C1 segment of cervical spinal cord (tissue), 14 donors: ENCODE data around the gene DENND6B.
"Not testable (repeated sequence)": the region's sequence is repeated elsewhere in the genome, so short reads cannot be mapped to it uniquely, and the experiment has no call there.

Source experiments
- DNase-seq, 14 donors: peaks; one replicate each; lab custom pipeline; 2025; lab: John Stamatoyannopoulos, UW

The DENND6B gene

DNA sequence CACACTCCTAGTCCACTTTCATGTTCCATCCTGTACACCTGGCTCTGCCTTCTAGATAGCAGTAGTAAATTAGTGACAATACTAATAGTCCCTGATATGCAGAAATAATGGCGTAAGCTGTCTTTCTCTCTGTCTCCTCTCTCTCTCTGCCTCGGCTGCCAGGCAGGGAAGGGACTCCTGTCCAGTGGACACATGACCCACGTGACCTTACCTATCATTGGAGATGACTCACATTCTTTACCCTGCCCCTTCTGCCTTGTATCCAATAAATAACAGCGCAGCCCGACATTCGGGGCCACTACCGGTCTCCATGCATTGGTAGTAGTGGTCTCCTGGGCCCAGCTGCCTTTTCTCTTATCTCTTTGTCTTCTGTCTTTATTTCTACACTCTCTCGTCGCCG lies 53.0 kb downstream of the DENND6B start:
- DNase-seq: not testable (repeated sequence)

DNA sequence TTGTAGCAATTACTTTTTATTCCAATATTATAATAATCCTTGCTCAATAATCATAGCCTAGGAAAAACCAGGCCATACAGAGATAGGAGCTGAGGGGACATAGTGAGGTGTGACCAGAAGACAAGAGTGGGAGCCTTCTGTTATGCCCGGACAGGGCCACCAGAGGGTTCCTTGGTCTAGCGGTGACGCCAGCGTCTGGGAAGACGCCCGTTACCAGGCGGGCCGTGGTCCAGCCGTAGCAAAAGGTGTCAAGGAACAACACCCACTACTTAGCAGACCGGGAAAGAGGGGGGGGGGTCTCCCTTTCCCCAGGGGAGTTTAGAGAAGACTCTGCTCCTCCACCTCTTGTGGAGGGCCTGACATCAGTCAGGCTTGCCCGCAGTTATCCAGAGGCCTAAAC lies 53.5 kb downstream of the DENND6B start:
- not testable (repeated sequence) for DNase-seq

DNA sequence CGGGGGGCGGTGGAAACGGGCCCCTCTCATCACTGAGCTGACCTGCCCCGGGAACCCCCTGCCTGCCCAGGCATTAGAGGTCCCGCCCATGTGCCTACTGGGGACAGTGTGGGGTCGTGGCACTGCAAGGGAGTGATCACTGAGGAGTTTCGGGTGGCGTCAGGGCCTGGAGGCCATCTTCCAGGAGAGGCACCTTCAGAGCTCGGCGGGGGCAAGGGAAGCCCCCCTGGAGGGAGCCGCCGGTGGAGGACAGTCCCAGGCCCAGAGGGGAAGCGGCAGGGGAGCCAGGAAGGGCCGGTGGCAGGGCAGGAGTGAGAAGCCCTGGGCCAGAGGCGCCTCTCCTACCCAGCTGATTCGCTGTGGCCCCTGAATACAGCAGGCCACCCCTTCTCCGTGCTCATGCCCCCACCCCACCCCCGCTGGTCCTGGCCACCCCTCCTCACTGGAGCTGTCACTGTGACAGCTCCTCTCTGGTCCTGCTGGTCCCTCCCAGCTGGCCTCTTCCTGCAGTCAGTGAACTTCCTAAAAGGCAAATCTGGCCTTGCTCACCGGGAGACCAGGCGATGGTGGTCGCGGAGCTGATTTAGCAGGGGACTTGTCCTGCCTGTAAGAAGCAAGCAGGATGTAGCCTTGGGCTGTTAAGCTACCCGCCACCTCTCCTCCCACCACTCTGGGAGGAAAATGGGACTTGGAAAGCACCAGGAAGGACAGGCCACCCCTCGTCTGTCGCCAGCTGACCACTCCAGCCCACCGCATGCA lies 54.6 kb downstream of the DENND6B start:
- DNase-seq: no peak

DNA sequence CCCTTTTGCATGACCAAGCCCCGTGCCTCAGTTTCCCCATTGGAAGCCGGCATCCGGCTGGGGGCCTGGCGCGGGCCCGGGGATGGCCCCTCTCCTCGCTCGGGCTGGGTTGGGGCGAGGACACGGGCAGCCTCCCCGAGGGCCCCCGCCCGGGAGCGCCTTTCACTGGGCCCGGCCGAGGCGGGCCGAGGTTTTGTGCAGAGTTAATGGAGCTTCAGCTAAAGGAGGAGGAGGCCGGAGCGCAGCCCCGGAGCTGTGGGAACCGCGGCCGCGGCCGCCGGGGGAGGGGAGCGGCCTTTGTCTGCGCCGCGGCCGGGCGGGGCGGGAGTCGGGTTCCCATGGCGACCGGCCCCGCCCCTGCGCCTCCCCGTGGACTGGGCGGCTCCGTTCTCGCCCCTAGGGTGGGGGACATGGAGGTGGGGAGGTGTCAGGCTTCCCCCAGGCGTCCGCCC lies 55.3 kb downstream of the DENND6B start:
- DNase-seq: peak in 5 of 14 donors; percentile 16 to 65 (median 43)

DNA sequence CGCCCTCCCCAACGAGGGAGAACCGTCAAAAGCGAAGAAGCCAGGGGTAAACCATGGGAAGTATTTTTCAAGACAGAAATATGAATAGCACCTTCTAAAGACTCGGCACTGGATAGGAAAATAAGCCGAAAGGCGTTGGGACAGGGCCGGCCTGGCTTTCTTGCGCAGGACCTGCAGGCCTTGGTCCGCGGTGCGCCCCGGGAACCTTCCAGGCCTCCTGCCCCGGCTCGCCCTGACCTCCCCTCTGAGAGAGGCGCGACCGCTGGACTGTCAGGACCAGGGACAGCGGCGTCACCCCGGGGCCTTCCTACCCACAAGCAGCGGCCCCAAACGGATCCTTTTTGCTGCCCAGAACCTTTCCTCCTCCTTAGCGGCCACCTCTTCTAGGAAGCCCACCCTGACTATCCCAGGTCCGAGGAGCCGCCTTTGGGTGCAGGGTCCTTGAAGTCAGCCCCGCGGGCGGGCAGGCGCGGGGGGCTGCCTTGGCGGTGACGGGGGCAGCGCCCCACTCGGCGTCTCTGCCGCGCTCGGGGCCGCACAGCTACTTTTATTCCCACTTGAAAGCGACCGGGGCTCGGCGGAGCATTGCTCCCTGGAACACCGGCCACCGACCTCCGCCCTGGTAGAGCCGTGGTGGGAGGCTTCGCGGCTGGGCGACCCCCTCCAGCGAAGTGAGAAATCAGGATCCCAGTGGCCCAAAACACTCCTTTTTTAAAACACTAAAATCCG lies 56.0 kb downstream of the DENND6B start:
- DNase-seq: peak in 2 of 14 donors; percentile 32 to 49

DNA sequence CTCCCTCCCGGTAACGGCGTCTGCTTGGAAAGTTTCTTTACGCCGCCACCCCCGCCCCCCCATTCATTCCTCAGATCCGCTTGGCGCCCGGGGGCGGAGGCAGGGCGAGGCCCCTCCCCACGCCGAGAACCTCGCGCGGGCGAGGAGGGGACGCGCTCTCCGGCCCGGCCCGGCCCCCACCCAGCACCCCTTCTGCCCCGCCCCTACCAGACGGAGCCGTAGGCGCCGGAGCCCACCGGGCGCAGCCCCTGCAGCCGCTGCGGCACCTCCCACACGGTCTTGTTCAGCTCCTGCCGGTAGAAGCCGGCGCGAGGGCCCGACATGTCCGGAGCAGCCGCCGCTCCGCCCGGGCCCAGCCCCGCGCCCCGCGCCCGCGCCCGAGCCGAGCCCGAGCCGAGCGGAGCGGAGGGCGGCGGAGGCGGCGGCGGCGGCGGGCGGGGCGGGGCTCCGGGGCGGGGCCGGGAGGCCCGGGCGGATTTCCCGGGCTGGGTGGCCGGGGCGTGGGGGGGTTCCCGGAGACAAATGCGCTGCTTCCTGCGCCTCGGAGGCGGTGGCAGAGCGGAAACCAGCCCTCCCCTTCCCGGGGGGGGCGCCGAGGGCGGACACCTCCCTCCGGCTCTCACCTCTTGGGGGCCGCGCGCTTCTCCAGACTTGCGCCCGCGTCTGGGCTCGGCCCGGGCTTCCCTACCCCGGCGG lies 56.7 kb downstream of the DENND6B start, which contains the start of gene MAPK11:
Gene MAPK11 (minus strand): TSS at position 411 of the 696 bp plus-strand sequence. CDS start 88 bp downstream, at position 323.
- DNase-seq: peak in 7 of 14 donors; percentile 14 to 64 (median 37)

DNA sequence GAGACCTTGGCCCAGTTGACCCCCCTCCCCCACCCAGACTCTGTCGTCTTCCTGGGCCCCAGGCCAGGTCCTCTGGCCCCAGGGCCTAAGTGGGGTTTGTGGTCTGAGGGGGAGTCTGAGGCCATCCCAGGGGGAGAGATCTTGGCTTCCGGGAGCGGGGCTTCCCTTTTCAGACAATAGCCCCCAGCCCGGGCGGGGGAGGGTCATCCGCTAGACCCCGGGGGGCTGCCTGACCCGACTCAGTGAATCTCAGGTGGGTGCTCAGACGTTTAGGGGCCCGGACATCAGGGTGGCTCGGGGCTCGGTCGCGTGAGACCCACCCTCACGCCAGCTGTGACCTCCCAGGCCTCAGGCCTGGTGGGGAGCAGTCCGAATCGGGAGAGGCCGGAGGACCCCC lies 57.2 kb downstream of the DENND6B start:
- no peak for DNase-seq

DNA sequence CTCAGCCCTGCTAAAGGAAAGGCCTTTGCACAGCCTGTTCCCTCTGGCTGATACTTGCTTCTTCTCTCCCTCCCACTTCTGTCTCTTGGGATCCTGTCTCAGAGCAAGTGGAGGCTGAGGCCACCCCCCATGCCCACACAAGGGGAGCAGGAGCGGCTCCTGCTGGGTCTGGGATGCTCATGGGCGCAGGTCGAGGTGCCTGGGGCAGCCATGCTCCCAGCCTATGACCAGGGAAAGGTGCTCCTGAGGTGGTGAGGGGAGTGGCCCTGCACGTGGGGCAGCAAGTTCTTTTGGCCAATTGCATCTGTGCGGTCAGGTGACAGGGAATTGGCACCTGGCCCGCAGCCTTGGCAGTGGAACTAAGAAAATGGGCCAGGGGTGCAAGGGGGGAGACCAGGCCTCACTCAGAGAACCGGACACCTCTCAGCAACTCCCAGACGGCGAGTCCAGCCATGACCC lies 58.1 kb downstream of the DENND6B start:
- peak in 5 of 14 donors; percentile 15 to 44 (median 24) for DNase-seq

DNA sequence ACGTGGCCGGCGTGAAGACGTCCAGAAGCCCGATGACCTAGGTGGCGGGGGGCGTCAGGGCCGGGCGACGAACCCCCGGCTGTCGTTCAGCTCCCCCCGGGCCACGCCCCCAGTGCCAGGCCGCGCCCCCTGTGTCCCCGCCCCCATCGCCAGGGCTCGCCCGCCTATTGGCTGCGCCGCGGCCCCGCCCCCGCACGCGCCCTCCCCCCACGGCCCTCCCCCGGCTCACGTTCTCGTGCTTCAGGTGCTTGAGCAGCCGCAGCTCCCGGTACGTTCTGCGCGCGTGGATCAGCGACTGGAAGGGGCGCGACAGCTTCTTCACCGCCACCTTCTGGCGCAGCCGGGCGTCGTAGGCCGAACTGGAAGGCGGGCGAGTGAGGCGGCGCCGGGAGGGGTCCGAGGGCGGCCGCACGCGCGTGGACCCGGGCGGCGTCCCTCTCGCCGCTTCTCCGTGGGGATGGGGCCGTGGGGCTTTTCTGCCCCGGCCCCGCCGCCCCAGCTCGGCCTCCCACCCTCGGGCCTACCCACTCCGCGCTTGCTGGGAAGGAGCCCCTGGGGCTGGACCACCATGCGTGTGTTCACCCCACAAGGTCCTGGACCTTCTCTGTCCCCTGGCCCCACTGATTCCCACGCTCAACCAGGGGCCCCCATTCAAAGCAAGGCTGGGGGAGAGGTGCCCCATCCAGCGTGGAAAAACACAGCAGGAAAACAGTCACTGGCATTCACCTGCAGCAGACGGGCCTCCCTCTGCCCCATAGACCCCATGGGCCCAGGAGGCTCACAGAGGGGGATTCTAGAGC lies 59.0 kb downstream of the DENND6B start:
- peak in 2 of 14 donors; percentile 14 to 72 for DNase-seq

DNA sequence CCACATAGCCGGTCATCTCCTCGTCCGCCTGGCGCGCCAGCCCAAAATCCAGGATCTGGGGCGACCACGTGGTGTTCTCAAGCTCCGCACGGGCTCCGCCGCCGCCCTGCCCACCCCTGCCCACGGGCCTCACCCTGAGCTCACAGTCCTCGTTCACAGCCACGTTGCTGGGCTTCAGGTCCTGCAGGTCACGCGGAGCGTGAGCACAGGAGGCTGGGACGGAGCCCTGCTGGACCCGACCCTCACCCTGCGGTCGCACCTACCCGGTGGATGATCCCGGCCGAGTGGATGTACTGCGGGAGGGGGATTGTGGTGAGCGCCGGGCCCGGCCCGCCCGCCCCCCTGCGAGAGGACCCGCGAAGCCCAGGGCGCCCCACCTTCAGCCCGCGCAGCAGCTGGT lies 59.8 kb downstream of the DENND6B start:
- no peak for DNase-seq

DNA sequence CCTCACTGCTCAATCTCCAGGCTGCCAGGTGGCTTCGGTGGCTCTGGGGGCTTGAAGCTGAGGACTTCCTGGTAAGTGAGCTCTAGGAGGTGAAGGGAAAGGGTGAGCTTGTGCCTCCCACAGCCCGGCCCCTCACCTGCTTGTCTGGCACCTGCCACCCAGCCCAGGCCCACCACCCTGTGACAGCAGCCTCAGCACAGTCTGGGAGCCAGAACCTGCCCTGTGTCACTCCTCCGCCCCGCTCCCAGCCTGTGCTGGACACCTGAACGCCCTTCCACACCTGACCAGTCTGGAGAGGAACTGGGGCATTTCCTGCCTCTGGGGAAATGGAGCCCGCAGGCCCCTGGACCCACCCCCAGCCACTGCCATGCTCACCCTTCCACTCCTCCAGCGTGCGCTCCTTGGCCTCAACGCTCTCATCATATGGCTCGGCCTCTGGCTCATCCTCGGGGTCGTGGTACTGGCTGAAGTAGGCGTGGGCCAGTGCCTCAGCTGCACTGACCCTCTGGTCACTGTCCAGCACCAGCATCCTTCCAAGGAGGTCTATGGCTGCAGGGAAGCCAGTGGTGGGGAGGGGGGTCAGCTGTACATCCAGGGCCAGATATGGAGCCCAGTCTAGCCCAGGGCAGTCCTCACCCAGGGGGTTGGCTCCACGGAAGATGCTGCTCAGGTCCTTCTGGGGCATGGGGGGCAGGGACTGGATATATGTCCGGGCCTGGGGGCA lies 61.7 kb downstream of the DENND6B start:
- DNase-seq: no peak

DNA sequence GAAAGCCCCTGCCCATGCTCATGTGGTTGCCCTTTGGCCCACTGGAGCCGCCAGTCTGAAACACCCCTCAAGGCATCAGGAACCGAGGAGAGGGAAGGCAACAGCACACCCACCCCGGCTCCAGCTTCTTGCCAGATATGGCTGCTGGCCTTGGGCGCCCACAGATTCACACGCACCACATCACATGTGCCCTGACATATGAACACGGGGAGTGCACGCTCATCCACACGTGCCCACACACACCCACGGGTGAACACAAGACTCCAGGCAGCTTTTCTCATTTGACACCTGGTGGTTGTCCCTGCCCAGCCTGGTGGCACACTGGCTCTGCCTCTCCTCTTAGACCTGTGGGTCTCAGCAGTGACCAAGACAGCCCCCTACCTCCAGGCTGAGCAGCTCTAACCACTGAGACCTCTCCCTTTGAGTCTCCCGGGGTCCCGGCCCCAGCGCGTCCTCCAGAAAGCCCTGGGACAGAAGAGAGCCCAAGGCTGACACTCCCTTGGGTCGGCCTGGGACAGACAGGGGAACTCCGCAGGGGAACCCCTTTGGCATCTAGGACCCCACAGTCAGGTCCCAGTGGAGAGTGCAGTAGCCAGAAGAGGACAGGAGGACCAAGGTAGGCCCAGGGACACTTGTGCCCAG lies 62.6 kb downstream of the DENND6B start:
- no peak for DNase-seq

DNA sequence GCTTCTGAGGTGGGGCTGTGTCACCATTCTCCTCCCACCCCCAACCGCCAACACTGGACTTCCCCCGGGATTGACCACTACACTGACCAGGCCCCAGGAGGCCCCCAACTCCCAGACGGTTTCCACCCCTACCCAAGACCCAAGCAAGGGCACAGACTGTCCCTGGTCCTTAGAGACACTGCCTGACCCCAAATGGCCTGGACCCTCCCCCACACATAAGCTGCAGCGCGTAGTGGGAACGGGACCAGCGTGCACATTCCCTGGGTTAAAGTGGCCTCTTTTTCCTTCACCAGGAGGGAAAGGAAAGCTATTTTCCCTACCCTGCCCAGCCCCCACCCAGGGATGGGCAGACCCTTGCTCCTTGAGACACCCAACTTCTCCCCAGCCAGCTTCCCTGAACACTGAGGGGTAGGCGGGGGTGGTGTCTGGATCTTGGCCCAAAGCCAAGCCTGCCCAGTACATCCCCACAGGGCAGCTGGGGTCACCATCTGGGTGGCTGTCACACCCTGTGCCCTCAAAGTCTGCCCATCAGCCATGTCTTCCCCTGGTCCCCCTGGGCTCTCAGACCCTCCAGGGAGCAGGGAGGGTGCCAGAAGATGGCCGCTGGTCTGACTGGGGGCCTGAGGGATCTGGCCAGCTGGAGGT lies 63.7 kb downstream of the DENND6B start:
- no peak for DNase-seq

DNA sequence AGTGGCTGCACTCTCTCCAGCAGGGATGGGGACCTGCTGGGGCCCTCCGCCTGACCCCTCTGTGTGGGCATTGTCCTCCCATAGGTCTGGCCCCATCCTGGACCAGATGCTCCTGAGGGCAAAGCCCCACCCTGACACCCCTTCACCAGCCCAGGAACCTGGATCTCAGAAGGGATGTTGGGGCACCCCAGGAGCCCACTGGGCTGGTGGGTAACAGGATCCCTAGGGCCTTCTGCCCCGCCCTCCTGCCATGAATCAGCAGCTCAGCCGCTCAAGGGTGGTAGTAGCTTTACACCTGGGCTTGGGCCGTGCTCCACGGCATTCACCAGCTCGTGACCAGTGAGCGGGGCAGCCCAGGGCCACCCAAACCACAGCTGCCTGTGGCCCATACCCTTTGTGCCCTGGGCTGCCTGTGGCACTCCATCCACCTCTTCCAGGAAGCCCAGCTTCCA lies 64.3 kb downstream of the DENND6B start:
- no peak for DNase-seq

DNA sequence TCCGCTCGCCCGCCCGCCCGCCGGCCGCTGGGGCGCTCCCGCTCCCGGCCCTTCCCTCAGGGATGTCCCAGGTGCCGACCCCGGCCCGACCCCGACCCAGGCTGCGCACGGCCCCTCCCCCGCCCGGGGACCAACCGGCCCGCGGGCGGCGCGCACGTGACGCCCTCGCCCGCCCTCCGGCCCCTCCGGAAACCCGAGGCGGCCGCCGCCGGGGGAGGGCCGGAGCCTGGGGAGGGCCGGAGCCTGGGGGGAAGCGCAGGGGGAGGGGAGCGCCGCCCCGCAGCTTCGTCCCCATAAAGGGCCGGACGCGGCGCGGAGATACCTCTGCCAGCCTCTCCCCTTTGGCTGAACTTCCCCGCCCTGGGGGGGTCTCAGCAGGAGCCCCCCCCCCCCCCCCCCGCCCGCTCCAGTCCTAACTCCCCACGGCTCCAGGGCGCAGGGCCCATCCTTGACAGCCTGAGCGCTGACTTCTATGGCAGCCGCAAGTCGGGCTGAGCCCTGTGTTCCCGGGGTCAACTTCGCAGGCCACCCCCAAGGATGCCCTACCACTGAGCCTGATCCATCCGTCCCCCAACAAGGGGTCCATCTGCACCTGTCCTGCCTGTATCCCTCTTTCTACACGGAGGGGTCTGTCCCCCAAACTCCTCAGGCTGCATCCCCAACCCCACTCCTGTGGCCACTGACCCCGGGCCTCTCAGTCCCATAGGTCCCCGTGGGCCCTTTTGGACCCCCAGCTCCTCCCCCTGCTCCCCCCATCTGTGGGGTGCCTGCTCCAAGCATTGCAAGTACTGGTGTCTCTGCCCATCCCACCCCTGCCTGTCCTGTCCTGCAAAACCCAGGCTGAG lies 65.0 kb downstream of the DENND6B start, which contains the start of gene MAPK12:
Gene MAPK12 (minus strand): TSS at position 69 of the 845 bp plus-strand sequence. CDS start 174 bp downstream, outside the sequence.
- DNase-seq: peak in 2 of 14 donors; percentile 30 to 54

DNA sequence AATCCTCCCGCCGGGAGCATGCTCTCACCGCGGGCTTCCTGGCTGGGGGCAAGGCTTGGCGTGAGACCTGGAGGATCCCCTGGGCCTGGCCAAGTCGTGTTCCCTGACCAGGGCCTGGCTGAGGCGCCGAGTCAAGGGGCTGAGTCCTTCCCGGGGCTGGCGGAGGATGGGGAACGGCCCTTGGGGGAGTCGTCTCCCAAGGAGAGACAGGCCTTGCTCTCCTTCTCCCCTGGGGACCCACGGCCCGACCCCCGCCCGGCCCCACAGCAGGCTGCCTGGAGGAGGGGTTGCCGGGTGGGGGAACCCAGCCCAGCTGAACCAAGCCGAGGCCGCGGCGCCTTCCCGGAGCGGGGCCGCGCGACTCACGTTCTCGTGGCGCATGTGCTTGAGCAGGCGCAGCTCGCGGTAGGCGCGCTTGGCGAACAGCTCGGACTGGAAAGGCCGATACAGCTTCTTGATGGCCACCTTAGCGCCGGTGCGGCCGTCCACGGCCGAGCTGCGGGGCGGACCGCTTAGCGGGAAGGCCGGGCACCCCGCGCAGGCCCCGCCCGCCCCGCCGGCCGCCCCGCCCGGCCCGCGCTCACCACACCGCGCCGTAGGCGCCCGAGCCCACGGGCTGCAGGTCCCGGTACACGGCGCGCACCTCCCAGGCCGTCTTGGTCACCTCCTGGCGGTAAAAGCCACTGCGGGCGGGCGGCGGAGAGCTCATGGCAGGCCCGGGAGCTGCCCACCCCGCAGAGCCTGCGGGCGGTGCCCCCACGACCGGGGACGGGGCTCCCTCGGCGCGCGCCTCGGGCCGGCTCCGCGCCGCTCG lies 65.8 kb downstream of the DENND6B start:
- DNase-seq: peak in 3 of 14 donors; percentile 30 to 57 (median 53)

DNA sequence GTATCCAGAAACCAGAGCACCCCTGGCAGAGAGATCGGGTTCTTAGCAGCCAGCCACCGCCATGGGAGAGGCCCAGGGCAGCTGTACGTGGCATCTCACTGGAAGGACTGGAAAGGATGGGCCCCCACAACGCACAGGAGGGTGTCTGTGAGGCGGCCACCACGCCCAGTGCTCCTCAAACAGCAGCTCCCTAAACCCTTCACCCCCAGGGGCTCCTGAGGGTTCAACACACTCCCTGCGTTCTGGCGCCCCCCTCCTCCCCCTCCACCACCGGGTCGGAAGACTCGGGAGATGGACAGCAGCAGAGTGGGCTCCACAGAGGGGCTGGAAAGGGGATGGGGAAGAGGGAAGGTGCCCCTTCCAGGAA lies 66.4 kb downstream of the DENND6B start:
- no peak for DNase-seq
